K562 (cell line): ENCODE data around the gene HRH3. TPM values are rescaled to one million over a fixed set of nuclear protein-coding genes. Genes with fewer than 3 reads are reported as not detected.

Experiments
- ATAC-seq: fragments of 200-7000 bp; cut with Tn5 transposase; 3 replicates; pipeline ENCODE4 v1.9.1; 2020; ENCODE audit warnings: moderate library complexity
- BruUV-seq: library from RNA; stranded (reverse); fragments of 400-500 nt; replicated peaks from 2 replicates; lab custom pipeline; 2021; lab: Mats Ljungman, UMichigan
- CTCF ChIA-PET: fragments of 300-600 bp; formaldehyde crosslinking; extraction: SDS; loops from one replicate; lab custom pipeline; 2021; ENCODE audit warnings: low intra/inter-chr PET ratio; lab: Yijun Ruan, JAX
- POLR2A ChIA-PET: fragments of 300-600, 350-650 bp; sonication (Branson Sonifier 250); formaldehyde crosslinking; extraction: SDS; loops from one replicate; lab custom pipeline; 2021; ENCODE audit warnings: antibody characterized with exemption, inconsistent platforms; lab: Yijun Ruan, JAX
- DNase-seq, 4 experiments: peaks; one replicate each; pipeline versions ENCODE4 v3.0.0 to v3.0.0-alpha.2; 2011 to 2018; ENCODE audit warnings: low spot score in 3 of 4, mixed read lengths in 3 of 4; ENCODE audit errors: extremely low read depth in 1 of 4
- FAIRE-seq: peaks from 2 replicates; lab custom pipeline; 2011; peaks lifted over from hg19 to GRCh38; lab: Jason Lieb, UNC
- H2AFZ ChIP-seq: 2 replicates; pipeline ENCODE4 v1.6.0; 2011; ENCODE audit warnings: low read depth, low read length, control low read depth, inconsistent platforms
- H3K27ac ChIP-seq: fragments of 200-600 bp; 3 replicates; pipeline ENCODE4 v1.8.0; 2011; ENCODE audit warnings: low read depth, mild to moderate bottlenecking, control low read depth, inconsistent platforms, low read length, moderate library complexity, mixed read lengths; ENCODE audit errors: extremely low read depth
- H3K27me3 ChIP-seq, 2 experiments: fragments of 300-600 bp in 1 of 2; 2 replicates in 1 of 2; 3 replicates in 1 of 2; pipeline versions ENCODE4 v1.6.0 to v1.8.0; 2011; ENCODE audit warnings: inconsistent platforms in 2 of 2, low read length in 2 of 2, mild to moderate bottlenecking in 1 of 2, mixed read lengths in 1 of 2, moderate library complexity in 1 of 2; ENCODE audit not compliant: control insufficient read depth in 2 of 2, insufficient read depth in 2 of 2
- H3K36me3 ChIP-seq: fragments of 300-600 bp; 3 replicates; pipeline ENCODE4 v1.8.0; 2011; ENCODE audit warnings: mild to moderate bottlenecking, low read length, inconsistent platforms; ENCODE audit not compliant: control insufficient read depth, insufficient read depth
- H3K4me1 ChIP-seq, 2 experiments: fragments of 200-600 bp in 1 of 2; replicated peaks in 1 of 2; 2 replicates in 1 of 2; 3 replicates in 1 of 2; pipeline versions ENCODE4 v1.5.1 to v1.8.0; 2011; ENCODE audit warnings: inconsistent platforms in 2 of 2, low read length in 2 of 2, mild to moderate bottlenecking in 1 of 2, mixed read lengths in 1 of 2, moderate library complexity in 1 of 2; ENCODE audit not compliant: control insufficient read depth in 2 of 2, insufficient read depth in 2 of 2
- H3K4me2 ChIP-seq: 2 replicates; pipeline ENCODE4 v1.6.1; 2011; ENCODE audit warnings: low read length, control low read depth, inconsistent platforms, mixed read lengths; ENCODE audit not compliant: insufficient read depth
- H3K4me3 ChIP-seq: fragments of 200-600 bp; sonication (generic), shearing (Covaris generic); 2 replicates; pipeline ENCODE4 v1.5.1; 2016; ENCODE audit warnings: control low read depth, inconsistent platforms
- H3K79me2 ChIP-seq: fragments of 200-600 bp; 3 replicates; pipeline ENCODE4 v1.8.0; 2011; ENCODE audit warnings: low read length, inconsistent platforms; ENCODE audit not compliant: control insufficient read depth, insufficient read depth
- H3K9ac ChIP-seq, 2 experiments: 2 replicates each; pipeline versions ENCODE4 v1.6.0 to v1.6.1; 2011; ENCODE audit warnings: low read depth in 2 of 2, low read length in 2 of 2, control low read depth in 1 of 2, inconsistent platforms in 1 of 2, mild to moderate bottlenecking in 1 of 2, mixed read lengths in 1 of 2; ENCODE audit not compliant: insufficient read depth in 1 of 2
- H3K9me1 ChIP-seq: one replicate; pipeline ENCODE4 v1.6.0; 2011; ENCODE audit warnings: inconsistent platforms, mild to moderate bottlenecking, low read length, moderate library complexity; ENCODE audit not compliant: control insufficient read depth, insufficient read depth
- H3K9me3 ChIP-seq: replicated peaks from 2 replicates; pipeline ENCODE4 v1.5.1; 2011; ENCODE audit warnings: low read depth, low read length, inconsistent platforms; ENCODE audit not compliant: control insufficient read depth, insufficient read depth
- H4K20me1 ChIP-seq: replicated peaks from 2 replicates; pipeline ENCODE4 v1.6.1; 2011; ENCODE audit warnings: low read length, inconsistent platforms, mixed read lengths; ENCODE audit not compliant: control insufficient read depth, insufficient read depth
- GABPA ChIP-seq: fragments of 200-800 bp; sonication (Bioruptor generic); conservative IDR thresholded peaks from 2 replicates; pipeline ENCODE4 v1.6.1; 2016; ENCODE audit warnings: low read depth, missing genetic modification characterization, missing compliant biosample characterization
- NFYB ChIP-seq: IDR thresholded peaks from 2 replicates; pipeline ENCODE4 v1.6.1; 2011; ENCODE audit warnings: mild to moderate bottlenecking, moderate library complexity; ENCODE audit not compliant: insufficient read length; ENCODE audit errors: extremely low read depth
- RBM22 ChIP-seq: fragments of 200-400 bp; formaldehyde crosslinking; IDR thresholded peaks from 2 replicates; pipeline ENCODE4 v1.6.1; 2018; ENCODE audit warnings: low read length, low read depth; ENCODE audit not compliant: poor library complexity, severe bottlenecking
- TARDBP ChIP-seq: fragments of 450-650 bp; IDR thresholded peaks from 2 replicates; pipeline ENCODE4 v1.6.1; 2016
- ZNF79 ChIP-seq: fragments of 250-450 bp; sonication (Bioruptor Pico); IDR thresholded peaks from 2 replicates; pipeline ENCODE4 v1.4.0; 2020; ENCODE audit warnings: low read depth, mild to moderate bottlenecking, moderate library complexity
- WGBS: fragments of 100-300 bp; shearing (Covaris generic); methylation state at CpG from one replicate; pipeline ENCODE4 v1.1.6; 2016; ENCODE audit warnings: low coverage, mixed read lengths; ENCODE audit not compliant: insufficient coverage; ENCODE audit errors: missing lambda C conversion rate; 5-methylcytosine and 5-hydroxymethylcytosine counted together
- in situ Hi-C: fragments of 300-500 bp; cut with MboI; formaldehyde crosslinking; loops from 4 replicates; pipeline ENCODE4 v1.15.0; 2018; ENCODE audit warnings: inconsistent platforms, mixed read lengths
- intact Hi-C: fragments of 100-400 bp; cut with micrococcal nuclease; formaldehyde crosslinking; loops from 2 replicates; pipeline ENCODE4 v1.14.2; 2022
- polyA plus RNA-seq, 8 experiments: library from polyadenylated mRNA; depleted of rRNA in 4 of 8; stranded (reverse) in 5 of 8; unstranded in 3 of 8; fragments of >200 nt; fragmentation: Nextera tagmentation in 2 of 8; fragmentation: Illumina TruSeq in 1 of 8; extraction: Ambion mirVana in 2 of 8; extraction: Trizol in 1 of 8; gene quantifications; 2 replicates each; pipeline versions ENCODE4 v1.2.1 to v1.2.3, GENCODE V29; 2011 to 2014; ENCODE audit warnings: inconsistent platforms in 1 of 8, missing spikeins in 1 of 8
- total RNA-seq, 7 experiments: library from RNA; depleted of rRNA in 6 of 7; stranded (reverse); fragments of >200 nt in 6 of 7; fragmentation: Illumina TruSeq in 2 of 7; extraction: Trizol in 2 of 7; gene quantifications; 2 replicates each; pipeline versions ENCODE4 v1.2.1 to v1.2.3, GENCODE V29; 2011 to 2021; ENCODE audit warnings: low replicate concordance in 1 of 7
- TF ChIP-seq, protein P1 (sequence below): fragments of 250-450 bp; sonication (Bioruptor Pico); IDR thresholded peaks from 2 replicates; pipeline ENCODE4 v1.5.0; 2022; ENCODE audit warnings: mild to moderate bottlenecking
- TF ChIP-seq, protein P2 (sequence below): fragments of 150-350 bp; conservative IDR thresholded peaks from 2 replicates; pipeline ENCODE4 v1.6.1; 2014; ENCODE audit warnings: low read length
- TF ChIP-seq, protein P3 (sequence below): sonication (generic); formaldehyde crosslinking; IDR thresholded peaks from 2 replicates; pipeline ENCODE4 v1.8.1; 2023; ENCODE audit warnings: mild to moderate bottlenecking, missing genetic modification reagents
- TF ChIP-seq, protein P4 (sequence below): fragments of 450-650 bp; formaldehyde crosslinking; IDR thresholded peaks from 2 replicates; pipeline ENCODE4 v1.4.0; 2020; ENCODE audit warnings: mild to moderate bottlenecking, moderate library complexity

HRH3 gene
- total and polyA plus RNA-seq, 9 of the 15 experiments (the other 6 are each of a cell fraction or from before 2014, with no cell fraction given): not detected

DNA sequence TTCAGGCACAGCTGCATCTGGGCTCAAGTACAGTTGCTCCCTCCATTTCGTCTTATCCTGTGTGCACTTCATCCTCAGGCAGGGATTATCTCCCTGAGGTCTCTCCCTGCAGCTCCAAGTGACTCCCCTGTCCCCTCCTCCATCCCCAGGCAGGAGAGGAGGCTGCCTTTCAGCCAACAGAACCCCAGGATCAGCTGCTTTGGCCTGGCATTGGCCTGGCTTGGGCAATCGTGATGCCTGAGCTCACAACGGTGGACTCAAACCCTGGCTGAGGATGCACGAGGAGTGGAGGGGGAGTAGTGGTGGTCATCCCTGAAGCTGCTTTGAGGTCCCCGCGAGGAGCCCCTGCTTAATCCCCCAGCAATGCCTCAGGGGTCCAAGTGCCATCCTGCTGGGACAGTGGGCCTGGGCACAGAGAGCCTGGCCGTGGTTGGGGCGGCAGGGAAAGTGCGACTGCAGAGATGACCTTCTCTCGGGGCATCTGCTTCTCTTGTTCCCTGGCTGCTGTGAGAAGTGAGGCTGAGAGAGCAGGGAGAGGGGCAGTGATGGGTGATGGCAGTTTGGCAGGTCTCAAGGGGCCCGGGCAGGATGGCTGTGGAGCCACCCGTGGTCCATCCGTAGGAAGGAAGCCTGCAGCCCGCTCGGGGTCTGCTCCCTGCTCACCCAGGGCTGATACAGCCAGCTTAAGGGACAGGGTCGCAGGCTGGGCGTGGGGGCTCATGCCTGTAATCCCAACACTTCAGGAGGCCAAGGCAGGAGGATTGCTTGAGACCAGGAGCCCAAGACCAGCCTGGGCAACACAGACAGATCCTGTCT is 6.0 kb upstream of the HRH3 start (continued):
- TF ChIP-seq, protein P1, sequence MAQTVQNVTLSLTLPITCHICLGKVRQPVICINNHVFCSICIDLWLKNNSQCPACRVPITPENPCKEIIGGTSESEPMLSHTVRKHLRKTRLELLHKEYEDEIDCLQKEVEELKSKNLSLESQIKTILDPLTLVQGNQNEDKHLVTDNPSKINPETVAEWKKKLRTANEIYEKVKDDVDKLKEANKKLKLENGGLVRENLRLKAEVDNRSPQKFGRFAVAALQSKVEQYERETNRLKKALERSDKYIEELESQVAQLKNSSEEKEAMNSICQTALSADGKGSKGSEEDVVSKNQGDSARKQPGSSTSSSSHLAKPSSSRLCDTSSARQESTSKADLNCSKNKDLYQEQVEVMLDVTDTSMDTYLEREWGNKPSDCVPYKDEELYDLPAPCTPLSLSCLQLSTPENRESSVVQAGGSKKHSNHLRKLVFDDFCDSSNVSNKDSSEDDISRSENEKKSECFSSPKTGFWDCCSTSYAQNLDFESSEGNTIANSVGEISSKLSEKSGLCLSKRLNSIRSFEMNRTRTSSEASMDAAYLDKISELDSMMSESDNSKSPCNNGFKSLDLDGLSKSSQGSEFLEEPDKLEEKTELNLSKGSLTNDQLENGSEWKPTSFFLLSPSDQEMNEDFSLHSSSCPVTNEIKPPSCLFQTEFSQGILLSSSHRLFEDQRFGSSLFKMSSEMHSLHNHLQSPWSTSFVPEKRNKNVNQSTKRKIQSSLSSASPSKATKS (CRISPR knock-in tag): no peak
- no peak for TF ChIP-seq RBM22

DNA sequence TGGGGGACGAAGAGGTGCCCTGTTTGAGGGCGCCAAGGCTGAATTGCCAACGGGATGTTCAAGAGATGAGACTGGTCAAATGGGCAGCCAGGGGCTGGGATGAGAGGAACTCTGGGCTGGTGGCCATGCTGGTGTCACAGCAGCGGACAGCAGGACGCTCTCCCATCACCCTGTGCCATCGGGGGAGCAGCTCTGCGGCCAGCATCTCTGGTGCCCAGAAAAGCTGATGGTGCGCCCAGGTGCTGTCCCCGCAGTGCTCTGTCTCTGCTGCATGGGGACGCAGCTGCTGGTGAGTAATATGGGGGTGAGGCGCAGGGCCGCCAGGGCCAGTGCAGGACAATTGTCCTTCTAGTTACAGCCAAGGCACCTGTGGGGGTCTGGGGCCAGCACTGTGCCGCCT is 4.9 kb upstream of the HRH3 start:
- H4K20me1 ChIP-seq: peaks cover 5% of the 10 kb centered on the region
- under 1% methylated on average over 13 of the region's 13 CpGs for WGBS
- in situ Hi-C loops (no loop called here), intact Hi-C loops (no loop called here)
- CTCF ChIA-PET: no interaction called here
- no peaks in the 10 kb centered on the region for H3K9me1 ChIP-seq
- no peaks in the 10 kb centered on the region for H3K79me2 ChIP-seq
- peaks cover 0 to 49% of the 10 kb centered on the region in 2 experiments; a peak in 2 of 5 replicates for H3K4me1 ChIP-seq
- peaks cover 6% of the 10 kb centered on the region; the same call in 1 of the 2 replicates for H3K9me3 ChIP-seq
- H3K9ac ChIP-seq: no peak overlapping the region
- POLR2A ChIA-PET: interaction anchor here (0.6 to 1.7 kb wide), 4 partner anchors 8 to 675 kb away, joined by 3 to 7 read pairs (median 4); no protein-coding TSS in a partner anchor
- ATAC-seq (no peak), FAIRE-seq (no peak), DNase-seq (no peak)
- no peak overlapping the region for H3K4me2 ChIP-seq
- no peak overlapping the region for H3K27ac ChIP-seq
- no peak overlapping the region for H3K4me3 ChIP-seq
- peaks cover 18 to 66% of the 10 kb centered on the region in 2 experiments; a peak in 4 of 5 replicates for H3K27me3 ChIP-seq
- no peaks in the 10 kb centered on the region for H3K36me3 ChIP-seq
- no peak overlapping the region for H2AFZ ChIP-seq
- BruUV-seq: no TSS peak
- TF ChIP-seq GABPA (tag) (no peak), NFYB (no peak), TARDBP (no peak), ZNF79 (CRISPR knock-in tag) (no peak)
- TF ChIP-seq, protein P2, sequence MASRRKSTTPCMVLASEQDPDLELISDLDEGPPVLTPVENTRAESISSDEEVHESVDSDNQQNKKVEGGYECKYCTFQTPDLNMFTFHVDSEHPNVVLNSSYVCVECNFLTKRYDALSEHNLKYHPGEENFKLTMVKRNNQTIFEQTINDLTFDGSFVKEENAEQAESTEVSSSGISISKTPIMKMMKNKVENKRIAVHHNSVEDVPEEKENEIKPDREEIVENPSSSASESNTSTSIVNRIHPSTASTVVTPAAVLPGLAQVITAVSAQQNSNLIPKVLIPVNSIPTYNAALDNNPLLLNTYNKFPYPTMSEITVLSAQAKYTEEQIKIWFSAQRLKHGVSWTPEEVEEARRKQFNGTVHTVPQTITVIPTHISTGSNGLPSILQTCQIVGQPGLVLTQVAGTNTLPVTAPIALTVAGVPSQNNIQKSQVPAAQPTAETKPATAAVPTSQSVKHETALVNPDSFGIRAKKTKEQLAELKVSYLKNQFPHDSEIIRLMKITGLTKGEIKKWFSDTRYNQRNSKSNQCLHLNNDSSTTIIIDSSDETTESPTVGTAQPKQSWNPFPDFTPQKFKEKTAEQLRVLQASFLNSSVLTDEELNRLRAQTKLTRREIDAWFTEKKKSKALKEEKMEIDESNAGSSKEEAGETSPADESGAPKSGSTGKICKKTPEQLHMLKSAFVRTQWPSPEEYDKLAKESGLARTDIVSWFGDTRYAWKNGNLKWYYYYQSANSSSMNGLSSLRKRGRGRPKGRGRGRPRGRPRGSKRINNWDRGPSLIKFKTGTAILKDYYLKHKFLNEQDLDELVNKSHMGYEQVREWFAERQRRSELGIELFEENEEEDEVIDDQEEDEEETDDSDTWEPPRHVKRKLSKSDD: no peak
- TF ChIP-seq, protein P3, sequence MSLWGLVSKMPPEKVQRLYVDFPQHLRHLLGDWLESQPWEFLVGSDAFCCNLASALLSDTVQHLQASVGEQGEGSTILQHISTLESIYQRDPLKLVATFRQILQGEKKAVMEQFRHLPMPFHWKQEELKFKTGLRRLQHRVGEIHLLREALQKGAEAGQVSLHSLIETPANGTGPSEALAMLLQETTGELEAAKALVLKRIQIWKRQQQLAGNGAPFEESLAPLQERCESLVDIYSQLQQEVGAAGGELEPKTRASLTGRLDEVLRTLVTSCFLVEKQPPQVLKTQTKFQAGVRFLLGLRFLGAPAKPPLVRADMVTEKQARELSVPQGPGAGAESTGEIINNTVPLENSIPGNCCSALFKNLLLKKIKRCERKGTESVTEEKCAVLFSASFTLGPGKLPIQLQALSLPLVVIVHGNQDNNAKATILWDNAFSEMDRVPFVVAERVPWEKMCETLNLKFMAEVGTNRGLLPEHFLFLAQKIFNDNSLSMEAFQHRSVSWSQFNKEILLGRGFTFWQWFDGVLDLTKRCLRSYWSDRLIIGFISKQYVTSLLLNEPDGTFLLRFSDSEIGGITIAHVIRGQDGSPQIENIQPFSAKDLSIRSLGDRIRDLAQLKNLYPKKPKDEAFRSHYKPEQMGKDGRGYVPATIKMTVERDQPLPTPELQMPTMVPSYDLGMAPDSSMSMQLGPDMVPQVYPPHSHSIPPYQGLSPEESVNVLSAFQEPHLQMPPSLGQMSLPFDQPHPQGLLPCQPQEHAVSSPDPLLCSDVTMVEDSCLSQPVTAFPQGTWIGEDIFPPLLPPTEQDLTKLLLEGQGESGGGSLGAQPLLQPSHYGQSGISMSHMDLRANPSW (CRISPR knock-in tag): no peak
- TF ChIP-seq, protein P4, sequence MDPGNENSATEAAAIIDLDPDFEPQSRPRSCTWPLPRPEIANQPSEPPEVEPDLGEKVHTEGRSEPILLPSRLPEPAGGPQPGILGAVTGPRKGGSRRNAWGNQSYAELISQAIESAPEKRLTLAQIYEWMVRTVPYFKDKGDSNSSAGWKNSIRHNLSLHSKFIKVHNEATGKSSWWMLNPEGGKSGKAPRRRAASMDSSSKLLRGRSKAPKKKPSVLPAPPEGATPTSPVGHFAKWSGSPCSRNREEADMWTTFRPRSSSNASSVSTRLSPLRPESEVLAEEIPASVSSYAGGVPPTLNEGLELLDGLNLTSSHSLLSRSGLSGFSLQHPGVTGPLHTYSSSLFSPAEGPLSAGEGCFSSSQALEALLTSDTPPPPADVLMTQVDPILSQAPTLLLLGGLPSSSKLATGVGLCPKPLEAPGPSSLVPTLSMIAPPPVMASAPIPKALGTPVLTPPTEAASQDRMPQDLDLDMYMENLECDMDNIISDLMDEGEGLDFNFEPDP (CRISPR knock-in tag): no peak
